ENCODE results near the gene PDE9A.

- no peak for TF ChIP-seq CTCF (IDR thresholded peaks at IDR 0.05)
- TF ChIP-seq POLR2A (IDR thresholded peaks at IDR 0.05) = no peak
These were observed at the start of gene PDE9A for GRCh38 chr21:42653231-42654061.
